ENCODE measurements around the gene GRK5. TPM values are rescaled to one million over a fixed set of nuclear protein-coding genes. Genes with fewer than 3 reads are reported as not detected.

The GRK5 gene
- total RNA-seq, 1 experiment from 2014 or later = 29.0 TPM

DNA sequence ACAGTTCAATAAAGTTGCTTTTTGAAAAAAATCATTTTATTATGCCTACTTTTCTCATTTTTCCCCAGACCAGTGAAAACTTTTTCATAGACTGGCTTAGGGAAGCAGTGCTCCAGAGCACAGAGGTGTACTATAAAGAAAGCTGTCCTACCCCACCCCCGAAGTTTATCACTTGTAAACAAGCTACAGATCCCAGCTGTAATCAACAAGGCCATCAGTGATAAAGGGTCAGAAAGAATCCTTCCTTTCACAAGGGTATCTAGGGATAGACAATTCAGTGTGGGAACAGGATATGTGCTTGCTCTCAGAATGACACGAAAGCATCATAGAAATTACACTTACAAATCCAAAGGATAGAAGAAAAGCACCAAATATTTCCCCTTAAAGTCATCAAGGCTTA, 33.3 kb upstream of the GRK5 start:
- ATAC-seq (no peak), DNase-seq (ENCODE audit: low read depth, low spot score) (no peak)
- Histone ChIP-seq H3K4me3 (ENCODE audit: low read depth in 2 of 2, low read length in 2 of 2) (no peak overlapping the region), H3K36me3 (ENCODE audit: control insufficient read depth, insufficient read depth, low read length) (peaks cover 49% of the 10 kb centered on the region), H3K27ac (ENCODE audit: low read length) (no peak overlapping the region), H3K9me3 (ENCODE audit: control insufficient read depth, insufficient read depth, low read depth, low read length) (no peaks in the 10 kb centered on the region), H3K4me1 (ENCODE audit: control insufficient read depth, insufficient read depth, low read length) (peaks cover 17% of the 10 kb centered on the region), H3K27me3 (ENCODE audit: control insufficient read depth, insufficient read depth, low read length) (no peaks in the 10 kb centered on the region)
- TF ChIP-seq TCF7L2 (IDR thresholded peaks at IDR 0.05; ENCODE audit: low read depth, low read length) = no peak
- no peak for TF ChIP-seq SIN3A (IDR thresholded peaks at IDR 0.05; ENCODE audit: borderline replicate concordance, insufficient read depth, low read depth, low read length)
- TF ChIP-seq, protein P1, sequence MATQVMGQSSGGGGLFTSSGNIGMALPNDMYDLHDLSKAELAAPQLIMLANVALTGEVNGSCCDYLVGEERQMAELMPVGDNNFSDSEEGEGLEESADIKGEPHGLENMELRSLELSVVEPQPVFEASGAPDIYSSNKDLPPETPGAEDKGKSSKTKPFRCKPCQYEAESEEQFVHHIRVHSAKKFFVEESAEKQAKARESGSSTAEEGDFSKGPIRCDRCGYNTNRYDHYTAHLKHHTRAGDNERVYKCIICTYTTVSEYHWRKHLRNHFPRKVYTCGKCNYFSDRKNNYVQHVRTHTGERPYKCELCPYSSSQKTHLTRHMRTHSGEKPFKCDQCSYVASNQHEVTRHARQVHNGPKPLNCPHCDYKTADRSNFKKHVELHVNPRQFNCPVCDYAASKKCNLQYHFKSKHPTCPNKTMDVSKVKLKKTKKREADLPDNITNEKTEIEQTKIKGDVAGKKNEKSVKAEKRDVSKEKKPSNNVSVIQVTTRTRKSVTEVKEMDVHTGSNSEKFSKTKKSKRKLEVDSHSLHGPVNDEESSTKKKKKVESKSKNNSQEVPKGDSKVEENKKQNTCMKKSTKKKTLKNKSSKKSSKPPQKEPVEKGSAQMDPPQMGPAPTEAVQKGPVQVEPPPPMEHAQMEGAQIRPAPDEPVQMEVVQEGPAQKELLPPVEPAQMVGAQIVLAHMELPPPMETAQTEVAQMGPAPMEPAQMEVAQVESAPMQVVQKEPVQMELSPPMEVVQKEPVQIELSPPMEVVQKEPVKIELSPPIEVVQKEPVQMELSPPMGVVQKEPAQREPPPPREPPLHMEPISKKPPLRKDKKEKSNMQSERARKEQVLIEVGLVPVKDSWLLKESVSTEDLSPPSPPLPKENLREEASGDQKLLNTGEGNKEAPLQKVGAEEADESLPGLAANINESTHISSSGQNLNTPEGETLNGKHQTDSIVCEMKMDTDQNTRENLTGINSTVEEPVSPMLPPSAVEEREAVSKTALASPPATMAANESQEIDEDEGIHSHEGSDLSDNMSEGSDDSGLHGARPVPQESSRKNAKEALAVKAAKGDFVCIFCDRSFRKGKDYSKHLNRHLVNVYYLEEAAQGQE (IDR thresholded peaks at IDR 0.05; ENCODE audit: insufficient read depth in 1 of 2, low read depth in 2 of 2, low read length in 1 of 2) = no peak
- TF ChIP-seq, protein P2, sequence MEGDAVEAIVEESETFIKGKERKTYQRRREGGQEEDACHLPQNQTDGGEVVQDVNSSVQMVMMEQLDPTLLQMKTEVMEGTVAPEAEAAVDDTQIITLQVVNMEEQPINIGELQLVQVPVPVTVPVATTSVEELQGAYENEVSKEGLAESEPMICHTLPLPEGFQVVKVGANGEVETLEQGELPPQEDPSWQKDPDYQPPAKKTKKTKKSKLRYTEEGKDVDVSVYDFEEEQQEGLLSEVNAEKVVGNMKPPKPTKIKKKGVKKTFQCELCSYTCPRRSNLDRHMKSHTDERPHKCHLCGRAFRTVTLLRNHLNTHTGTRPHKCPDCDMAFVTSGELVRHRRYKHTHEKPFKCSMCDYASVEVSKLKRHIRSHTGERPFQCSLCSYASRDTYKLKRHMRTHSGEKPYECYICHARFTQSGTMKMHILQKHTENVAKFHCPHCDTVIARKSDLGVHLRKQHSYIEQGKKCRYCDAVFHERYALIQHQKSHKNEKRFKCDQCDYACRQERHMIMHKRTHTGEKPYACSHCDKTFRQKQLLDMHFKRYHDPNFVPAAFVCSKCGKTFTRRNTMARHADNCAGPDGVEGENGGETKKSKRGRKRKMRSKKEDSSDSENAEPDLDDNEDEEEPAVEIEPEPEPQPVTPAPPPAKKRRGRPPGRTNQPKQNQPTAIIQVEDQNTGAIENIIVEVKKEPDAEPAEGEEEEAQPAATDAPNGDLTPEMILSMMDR (IDR thresholded peaks at IDR 0.05) = no peak
- no peak for TF ChIP-seq POLR2AphosphoS5 (IDR thresholded peaks at IDR 0.05; ENCODE audit: low read depth, low read length)
- no TSS peak for BruUV-seq (replicated peaks)
- CTCF ChIA-PET = no interaction called here
- intact Hi-C loops (cut with micrococcal nuclease; ENCODE audit: unreplicated experiment) (no loop called here), in situ Hi-C loops (cut with HindIII; ENCODE audit: low pct_unique_long_range_greater_than_20kb, low sequenced_read_pairs) (no loop called here)
- POLR2A ChIA-PET = no interaction called here

DNA sequence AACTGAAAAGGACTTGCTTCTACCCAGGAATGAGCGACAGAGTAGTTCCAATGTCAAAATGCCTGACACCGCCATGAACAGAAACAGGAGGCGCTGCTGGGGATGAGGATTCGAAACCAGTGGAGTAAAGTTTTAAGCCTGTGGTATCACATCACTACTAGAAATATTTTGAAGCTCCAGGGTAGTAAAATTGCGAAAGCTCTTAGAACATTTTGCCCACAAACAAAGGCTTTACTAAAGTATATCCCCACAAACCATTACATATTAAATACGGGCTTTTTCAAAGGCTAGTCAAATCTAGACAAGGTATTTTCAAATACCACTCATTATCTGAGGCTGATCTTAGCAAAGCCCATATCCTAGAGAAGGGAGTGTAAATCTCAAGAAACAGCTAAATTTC, 31.2 kb upstream of the GRK5 start:
- no peak for ATAC-seq
- in situ Hi-C loops (cut with HindIII; ENCODE audit: low pct_unique_long_range_greater_than_20kb, low sequenced_read_pairs) = no loop called here

More for the DNA sequence above, 31.2 kb upstream of the GRK5 start:
- no peak overlapping the region for H3K27ac ChIP-seq (ENCODE audit: low read length)
- H3K36me3 ChIP-seq (ENCODE audit: control insufficient read depth, insufficient read depth, low read length) = peaks cover 38% of the 10 kb centered on the region
- H3K9me3 ChIP-seq (ENCODE audit: control insufficient read depth, insufficient read depth, low read depth, low read length) = no peaks in the 10 kb centered on the region
- H3K27me3 ChIP-seq (ENCODE audit: control insufficient read depth, insufficient read depth, low read length) = no peaks in the 10 kb centered on the region
- no peak for DNase-seq (ENCODE audit: low read depth, low spot score)
- ChIA-PET CTCF (no interaction called here), POLR2A (no interaction called here)
- H3K4me1 ChIP-seq (ENCODE audit: control insufficient read depth, insufficient read depth, low read length) = peaks cover 21% of the 10 kb centered on the region
- no peak overlapping the region for H3K4me3 ChIP-seq (ENCODE audit: low read depth in 2 of 2, low read length in 2 of 2)
- TF ChIP-seq POLR2AphosphoS5 (IDR thresholded peaks at IDR 0.05; ENCODE audit: low read depth, low read length) = no peak
- TF ChIP-seq, protein P2 (IDR thresholded peaks at IDR 0.05) = no peak
- no peak for TF ChIP-seq TCF7L2 (IDR thresholded peaks at IDR 0.05; ENCODE audit: low read depth, low read length)
- TF ChIP-seq SIN3A (IDR thresholded peaks at IDR 0.05; ENCODE audit: borderline replicate concordance, insufficient read depth, low read depth, low read length) = no peak
- TF ChIP-seq, protein P1 (IDR thresholded peaks at IDR 0.05; ENCODE audit: insufficient read depth in 1 of 2, low read depth in 2 of 2, low read length in 1 of 2) = no peak
- BruUV-seq (replicated peaks) = no TSS peak
- intact Hi-C loops (cut with micrococcal nuclease; ENCODE audit: unreplicated experiment) = no loop called here

Measured in Panc1 (cell line).